ENCODE results near the gene IGSF8.

GRCh38 chr1:160093624-160094290 is 4.7 kb downstream of the IGSF8 start:
- no peak for TF ChIP-seq EP300 (IDR thresholded peaks at IDR 0.05; ENCODE audit: low read depth)
- TF ChIP-seq, protein P1, sequence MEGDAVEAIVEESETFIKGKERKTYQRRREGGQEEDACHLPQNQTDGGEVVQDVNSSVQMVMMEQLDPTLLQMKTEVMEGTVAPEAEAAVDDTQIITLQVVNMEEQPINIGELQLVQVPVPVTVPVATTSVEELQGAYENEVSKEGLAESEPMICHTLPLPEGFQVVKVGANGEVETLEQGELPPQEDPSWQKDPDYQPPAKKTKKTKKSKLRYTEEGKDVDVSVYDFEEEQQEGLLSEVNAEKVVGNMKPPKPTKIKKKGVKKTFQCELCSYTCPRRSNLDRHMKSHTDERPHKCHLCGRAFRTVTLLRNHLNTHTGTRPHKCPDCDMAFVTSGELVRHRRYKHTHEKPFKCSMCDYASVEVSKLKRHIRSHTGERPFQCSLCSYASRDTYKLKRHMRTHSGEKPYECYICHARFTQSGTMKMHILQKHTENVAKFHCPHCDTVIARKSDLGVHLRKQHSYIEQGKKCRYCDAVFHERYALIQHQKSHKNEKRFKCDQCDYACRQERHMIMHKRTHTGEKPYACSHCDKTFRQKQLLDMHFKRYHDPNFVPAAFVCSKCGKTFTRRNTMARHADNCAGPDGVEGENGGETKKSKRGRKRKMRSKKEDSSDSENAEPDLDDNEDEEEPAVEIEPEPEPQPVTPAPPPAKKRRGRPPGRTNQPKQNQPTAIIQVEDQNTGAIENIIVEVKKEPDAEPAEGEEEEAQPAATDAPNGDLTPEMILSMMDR (IDR thresholded peaks at IDR 0.05): no peak

Data from transverse colon (tissue), 3 donors.